Adipose tissue (tissue), 3 donors: Measurements from ENCODE around the gene SLC6A12. TPM values are rescaled to one million over a fixed set of nuclear protein-coding genes. Genes with fewer than 3 reads are reported as not detected.
"Not testable (repeated sequence)": the region's sequence is repeated elsewhere in the genome, so short reads cannot be mapped to it uniquely, and the experiment has no call there.

Experiments used
- H3K27ac ChIP-seq: one replicate; pipeline ENCODE4 v1.5.1; 2013; ENCODE audit warnings: low read depth, low read length
- WGBS, 3 donors: extraction: QIAGEN DNeasy Blood & Tissue Kit; methylation state at CpG; one replicate each; pipeline ENCODE4 v1.1.7; 2013; 5-methylcytosine and 5-hydroxymethylcytosine counted together
- polyA plus RNA-seq, 3 donors: library from polyadenylated mRNA; stranded (reverse); fragments of 200-250 nt; gene quantifications; one replicate each; pipeline ENCODE4 v1.2.3, GENCODE V29; 2013
- donor health status: healthy with polysubstance abuse.
- donor health status: Bipolar disorder and iron deficiency.
- donor health status: healthy.

Gene SLC6A12
- polyA plus RNA-seq, 3 donors = 0.16 to 1.0 (median 0.34) TPM

DNA sequence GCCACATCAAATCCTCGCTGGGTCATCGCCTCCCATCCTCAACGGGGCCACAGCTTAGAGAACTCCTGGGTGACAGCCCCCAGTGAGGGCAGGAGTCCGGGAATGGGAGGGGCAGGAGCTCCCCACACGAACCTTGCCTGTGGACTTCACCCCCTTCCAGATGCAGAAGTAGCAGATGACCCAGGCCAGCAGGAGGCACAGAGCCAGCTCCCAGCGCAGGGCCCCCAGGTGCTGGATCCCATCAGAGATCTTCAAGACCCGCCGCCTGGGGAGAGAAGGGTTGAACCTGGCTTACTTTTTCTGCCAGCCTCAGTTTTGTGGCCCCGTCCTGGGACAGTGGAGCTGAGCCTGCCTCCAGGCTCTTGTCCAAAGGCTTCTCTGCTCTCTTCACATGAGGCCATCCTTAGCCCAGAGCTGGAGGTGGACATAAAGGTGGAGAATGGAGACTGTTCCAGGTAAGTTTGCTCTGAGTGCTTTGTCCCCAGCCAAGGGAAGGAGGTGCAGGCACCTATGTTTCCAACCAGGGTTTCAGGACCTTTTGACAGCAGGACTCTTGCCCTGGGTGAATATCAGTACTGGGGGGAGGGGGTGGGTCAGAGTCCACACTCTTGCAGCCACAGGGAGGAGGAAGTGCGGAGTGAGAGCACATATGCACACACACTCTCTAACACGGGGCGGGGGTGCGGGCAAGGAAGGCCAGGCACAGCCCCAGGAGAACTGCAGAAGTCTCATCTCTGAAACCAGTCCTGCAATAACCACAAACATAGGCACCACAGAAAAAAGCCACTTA, 23.3 kb upstream of the SLC6A12 start:
- 73 to 91% (median 85%) methylated on average over 11 to 13 of the region's 13 CpGs for WGBS, 3 donors
- no peak overlapping the region for H3K27ac ChIP-seq

DNA sequence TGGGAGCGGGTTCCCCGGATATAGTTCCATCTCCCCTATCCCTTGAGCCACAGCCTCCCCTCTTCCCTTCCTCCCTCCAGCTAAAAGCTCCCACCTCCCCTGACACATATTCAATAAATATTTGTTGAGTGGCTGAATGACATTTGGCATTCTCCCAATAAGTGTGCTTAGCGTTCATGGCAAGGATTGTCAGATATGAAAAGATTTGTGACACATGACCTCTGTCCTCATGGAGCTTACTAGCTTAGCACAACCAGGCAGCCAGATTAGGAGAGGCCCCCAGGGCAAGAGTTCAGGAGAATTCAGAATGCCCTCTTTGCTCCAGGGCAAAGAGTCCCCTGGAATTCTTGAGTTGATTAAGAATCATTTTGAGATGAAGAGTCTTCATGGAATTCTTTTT, 22.5 kb upstream of the SLC6A12 start:
- WGBS, 3 donors = 71 to 87% (median 80%) methylated on average over 3 of the region's 3 CpGs
- H3K27ac ChIP-seq = no peak overlapping the region

DNA sequence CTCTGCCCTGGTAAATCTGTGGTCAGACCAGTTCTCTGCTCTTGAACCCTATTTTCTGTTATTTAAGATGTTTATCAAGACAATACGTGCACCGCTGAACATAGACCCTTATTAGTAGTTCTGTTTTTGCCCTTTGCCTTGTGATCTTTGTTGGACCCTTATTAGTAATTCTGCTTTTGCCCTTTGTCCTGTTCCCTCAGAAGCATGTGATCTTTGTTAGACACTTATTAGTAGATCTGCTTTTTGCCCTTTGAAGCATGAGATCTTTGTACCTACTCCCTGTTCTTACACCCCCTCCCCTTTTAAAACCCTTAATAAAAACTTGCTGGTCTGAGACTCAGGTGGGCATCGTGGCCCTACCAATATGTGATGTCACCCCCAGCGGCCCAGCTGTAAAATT, 22.0 kb upstream of the SLC6A12 start:
- WGBS, 3 donors = 82 to 85% (median 84%) methylated on average over 4 of the region's 4 CpGs
- H3K27ac ChIP-seq = not testable (repeated sequence)

DNA sequence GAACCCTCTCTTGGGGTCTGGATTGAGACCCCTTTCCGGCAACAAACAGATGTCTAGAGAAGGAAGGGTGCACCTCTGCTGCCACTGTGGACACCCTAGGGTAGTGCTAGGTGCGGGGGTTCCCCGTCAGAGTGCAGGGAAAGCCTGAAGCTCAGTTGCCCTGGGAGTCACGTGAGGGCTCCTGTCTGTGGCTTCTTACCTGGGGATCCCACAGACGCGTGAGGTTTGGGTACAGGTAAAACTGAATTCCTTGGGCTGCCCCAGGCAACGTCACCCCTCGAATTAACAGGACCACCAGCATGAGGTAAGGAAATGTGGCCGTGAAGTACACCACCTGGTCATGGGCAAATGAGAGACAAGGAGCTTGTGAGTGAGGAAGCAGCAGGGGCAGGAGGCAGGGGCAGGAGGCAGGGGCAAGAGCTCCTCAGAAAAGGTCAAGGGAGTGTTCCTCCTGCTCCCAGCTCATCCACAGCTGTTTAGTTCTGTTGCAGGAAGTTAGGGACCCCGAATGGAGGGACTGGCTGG, 21.0 kb upstream of the SLC6A12 start:
- H3K27ac ChIP-seq = no peak overlapping the region
- 94 to 95% (median 94%) methylated on average over 10 of the region's 10 CpGs for WGBS, 3 donors

DNA sequence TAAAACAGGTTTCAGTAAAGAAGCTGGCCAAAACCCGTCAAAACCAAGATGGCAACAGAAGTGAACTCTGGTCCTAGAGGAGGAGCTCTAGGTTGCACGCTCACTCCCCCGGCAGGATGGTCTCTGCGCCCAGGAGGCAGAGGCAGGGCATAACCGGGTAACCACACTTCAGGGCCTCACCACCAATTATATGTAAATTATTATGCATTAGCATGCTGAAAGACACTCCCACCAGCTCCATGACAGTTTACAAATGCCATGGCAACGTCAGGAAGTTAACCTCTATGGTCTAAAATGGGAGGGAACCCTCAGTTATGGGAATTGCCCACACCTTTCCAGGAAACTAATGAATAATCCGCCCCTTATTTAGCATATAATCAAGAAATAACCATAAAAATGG, 20.1 kb upstream of the SLC6A12 start:
- H3K27ac ChIP-seq = no peak overlapping the region
- WGBS, 3 donors = 77 to 84% (median 77%) methylated on average over 7 of the region's 7 CpGs

DNA sequence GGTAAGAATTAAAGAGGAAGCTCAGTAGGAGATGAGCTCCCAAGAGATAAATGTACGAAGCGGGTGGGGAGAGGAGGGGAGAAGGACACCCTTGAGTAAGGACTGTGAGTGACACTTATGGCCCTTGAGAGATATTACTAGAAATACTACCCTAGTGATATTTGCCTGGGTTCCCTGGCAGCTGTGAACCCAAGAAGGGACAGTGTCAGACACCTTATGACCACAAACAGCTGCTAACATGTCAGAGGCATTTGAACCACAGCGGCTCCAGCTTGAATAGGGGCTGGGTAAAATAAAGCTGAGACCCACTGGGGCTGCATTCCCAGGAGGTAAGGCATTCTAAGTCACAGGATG, 19.6 kb upstream of the SLC6A12 start:
- H3K27ac ChIP-seq = no peak overlapping the region
- 66 to 87% (median 71%) methylated on average over 3 of the region's 3 CpGs for WGBS, 3 donors

DNA sequence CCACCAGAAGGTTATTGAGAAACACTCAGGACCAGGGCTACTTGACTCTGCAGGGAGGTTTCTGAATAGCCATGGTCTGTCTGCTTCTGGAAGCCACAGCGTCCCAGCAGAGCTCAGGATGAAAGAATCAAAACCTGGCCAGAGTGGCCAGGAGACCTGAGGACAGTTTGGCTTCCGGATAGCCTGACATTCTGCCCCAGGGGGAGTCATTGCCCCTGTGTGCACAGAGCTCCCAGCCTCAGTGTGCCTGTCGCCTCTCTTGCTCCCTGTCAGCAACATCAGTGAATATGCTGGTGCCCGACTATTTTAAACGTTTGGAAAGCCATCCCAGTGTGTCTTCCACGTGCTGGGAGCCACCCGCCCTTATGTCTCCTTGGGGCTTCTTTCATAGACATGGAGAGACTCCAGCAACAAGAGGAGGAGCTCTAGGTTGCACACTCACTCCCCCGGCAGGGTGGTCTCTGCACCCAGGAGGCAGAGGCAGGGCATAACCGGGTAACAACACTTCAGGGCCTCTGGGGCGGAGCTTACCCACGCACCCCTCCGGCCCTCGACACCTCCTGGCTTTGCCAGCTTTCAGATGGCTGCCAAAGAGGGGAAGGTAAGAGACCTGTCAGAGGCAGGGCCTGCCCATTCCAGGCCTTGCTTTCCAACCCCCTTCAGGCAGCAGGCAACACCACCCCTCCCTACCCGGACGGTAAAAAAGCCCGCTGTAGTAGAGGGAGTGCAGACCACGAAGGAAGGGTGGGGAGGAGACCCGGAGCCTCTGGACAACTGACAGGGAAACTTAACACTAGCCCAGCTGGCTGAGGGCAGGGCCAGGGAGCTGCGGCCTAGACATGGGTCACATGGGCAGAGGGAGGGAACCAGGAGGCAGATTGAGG, 19.0 kb upstream of the SLC6A12 start:
- H3K27ac ChIP-seq = no peak overlapping the region
- 48 to 52% (median 50%) methylated on average over 18 to 19 of the region's 19 CpGs for WGBS, 3 donors

DNA sequence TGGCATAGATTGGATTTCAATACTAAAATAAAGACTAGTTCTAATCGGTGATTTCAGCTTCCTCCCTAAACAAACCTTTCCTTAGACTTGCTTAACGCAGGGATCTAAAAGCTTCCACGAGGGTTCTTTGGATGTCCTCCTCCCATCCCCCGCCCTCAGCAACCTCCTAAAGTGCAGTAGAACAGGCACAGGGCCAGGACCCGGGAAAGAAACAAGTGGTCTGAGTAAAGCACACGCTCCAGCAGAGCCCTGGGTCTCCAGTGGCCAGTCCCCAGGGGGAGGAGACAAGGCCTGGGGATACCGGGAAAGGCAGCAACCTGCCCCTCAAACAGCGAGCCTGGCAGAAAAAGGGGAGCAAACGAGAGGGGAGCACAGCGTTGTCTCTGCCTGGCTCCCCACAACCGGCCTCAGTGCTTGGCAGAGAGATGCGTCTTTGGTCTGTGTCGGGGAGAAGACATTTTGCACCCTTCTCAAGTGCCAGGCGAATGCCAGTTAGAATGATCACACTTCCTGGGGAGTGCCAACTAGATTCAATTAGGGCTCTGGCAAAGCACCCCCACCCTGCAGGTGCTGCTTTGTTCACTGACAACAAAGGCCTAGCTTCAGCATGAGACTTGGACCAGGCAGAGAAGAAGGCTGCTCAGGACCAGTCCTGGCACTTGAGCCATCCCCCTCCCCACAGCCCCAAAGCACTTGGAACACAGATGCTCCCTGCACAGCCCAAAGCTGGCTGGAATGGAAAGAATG, 17.1 kb upstream of the SLC6A12 start:
- WGBS, 3 donors = 52 to 67% (median 65%) methylated on average over 14 of the region's 14 CpGs
- H3K27ac ChIP-seq = no peak overlapping the region

DNA sequence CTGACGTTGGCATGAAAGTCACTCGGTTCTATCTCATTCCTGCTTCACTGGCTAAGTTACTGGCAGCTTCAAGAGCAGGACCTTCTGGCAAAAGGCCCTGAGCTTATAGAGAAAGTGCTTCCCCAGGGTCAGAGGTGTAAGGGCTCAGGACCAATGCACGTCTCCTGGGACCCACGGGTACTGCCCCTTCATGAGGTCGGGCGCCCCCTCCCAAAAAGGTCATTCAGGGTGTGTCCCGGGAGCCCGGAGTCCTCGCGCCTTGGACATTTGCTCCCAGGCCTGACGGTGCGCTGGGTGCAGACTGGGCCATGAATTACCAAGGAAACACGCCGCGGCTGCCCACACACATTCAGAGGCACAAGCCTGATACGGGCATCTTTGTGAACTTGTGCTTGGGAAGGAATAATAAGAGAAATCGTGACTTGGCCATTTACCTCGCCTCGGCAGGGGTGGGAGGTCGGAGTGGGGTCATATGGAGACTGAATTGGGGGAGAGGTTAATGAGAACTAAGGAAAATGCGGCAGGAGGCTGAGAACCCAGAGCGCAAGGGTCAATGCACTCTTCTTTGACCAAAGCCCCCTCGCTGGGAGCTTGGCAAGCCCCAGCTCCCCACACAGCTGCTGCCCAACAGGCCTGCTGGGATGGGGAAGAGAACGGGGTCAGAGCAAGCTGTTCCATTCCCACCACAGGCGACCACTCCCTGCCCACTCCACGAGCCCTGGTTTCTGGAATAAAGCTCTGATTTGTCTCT, 15.7 kb upstream of the SLC6A12 start:
- no peak overlapping the region for H3K27ac ChIP-seq
- 68 to 77% (median 73%) methylated on average over 26 of the region's 26 CpGs for WGBS, 3 donors

DNA sequence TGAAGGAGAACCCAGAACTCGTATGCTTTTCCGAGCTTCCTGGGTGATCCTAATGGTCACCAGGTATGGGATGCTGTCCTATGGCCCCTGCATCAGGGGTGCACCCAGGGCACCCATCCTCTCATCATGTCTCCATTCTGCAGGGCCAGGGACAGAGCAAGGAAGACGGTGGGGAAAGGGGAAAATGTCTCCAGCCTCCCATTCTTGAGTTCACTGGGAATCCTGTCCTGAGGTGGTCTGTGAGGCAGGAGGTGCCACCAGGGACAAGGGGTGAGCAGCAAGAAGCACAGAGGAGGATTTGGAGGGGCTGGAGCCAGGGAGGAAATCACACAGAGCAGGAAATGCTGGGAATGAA, 14.9 kb upstream of the SLC6A12 start:
- 70 to 83% (median 75%) methylated on average over 3 of the region's 3 CpGs for WGBS, 3 donors
- no peak overlapping the region for H3K27ac ChIP-seq

DNA sequence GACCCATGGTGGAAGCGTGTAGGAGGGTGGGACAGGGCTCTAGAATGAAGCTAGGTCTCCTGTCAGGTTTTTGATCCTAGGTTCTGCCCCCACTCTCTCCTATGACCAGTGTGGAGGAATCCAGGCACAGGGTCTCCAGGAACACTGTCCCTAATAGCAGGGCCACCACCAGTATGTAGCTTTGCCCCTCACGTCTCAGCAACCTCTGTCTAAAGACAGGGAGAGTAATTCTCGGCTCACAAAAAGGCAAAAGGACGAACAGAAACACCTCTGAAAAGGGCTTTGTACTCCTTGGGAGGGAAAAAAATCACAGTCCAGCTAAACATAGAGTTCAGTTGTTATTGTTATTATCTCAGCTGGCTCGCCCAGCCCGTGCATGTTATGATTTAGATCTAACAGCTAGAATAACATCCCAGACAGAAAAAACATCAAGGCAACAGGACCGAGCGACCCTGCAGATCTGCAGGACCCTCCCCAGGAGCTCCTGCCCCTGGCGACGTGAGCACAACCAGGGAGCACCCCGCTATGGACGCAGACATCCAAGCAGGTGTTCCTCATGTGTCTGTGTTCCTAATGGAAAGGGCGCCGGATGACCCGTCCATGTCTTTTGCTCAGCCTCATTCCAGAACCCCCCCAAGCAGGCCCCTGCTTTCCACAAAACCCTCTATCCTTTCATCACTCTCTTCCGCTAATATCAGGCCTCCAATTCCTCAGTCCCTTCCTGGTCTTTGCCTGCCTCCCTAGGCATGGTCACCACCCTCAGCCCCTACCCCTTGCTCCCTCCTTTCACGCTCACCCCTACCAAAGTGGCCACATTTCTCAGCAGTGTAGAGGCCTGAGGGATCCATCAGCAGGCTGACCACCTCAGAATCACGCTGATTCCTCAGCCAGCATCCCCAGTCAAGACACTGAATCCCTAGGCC, 14.2 kb upstream of the SLC6A12 start:
- H3K27ac ChIP-seq = no peak overlapping the region
- WGBS, 3 donors = 81 to 87% (median 83%) methylated on average over 18 of the region's 18 CpGs

DNA sequence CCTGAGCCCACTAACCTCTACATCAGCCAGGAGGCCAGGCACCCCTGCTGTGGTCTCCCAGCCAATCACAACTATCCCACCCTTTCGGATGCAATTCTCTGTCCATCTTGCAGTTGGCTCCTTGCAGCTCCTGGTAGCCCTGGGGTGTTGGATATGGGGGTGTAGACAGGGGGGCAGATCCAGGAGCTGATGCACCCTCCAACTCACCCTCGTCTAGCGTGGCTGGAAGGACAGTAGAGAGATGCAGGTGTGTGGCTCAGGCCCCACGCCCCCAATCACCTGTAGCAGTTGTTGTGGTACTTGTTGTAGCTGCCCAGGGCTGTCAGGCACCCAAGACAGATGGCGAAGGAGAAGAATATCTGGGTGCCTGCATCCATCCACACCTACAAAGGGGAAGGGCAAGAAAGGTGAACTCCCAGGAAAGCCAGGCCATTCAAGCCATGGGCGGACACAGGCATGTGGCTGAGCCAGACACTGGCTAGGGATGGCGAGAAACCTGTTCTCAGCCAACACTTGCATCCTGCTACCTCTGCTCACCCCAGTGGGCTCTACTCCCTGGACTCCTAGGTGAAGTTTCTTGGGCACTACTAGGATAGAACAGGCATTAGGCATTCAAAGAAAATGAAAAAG, 13.4 kb upstream of the SLC6A12 start:
- WGBS, 3 donors = 80 to 91% (median 85%) methylated on average over 7 of the region's 7 CpGs
- no peak overlapping the region for H3K27ac ChIP-seq

DNA sequence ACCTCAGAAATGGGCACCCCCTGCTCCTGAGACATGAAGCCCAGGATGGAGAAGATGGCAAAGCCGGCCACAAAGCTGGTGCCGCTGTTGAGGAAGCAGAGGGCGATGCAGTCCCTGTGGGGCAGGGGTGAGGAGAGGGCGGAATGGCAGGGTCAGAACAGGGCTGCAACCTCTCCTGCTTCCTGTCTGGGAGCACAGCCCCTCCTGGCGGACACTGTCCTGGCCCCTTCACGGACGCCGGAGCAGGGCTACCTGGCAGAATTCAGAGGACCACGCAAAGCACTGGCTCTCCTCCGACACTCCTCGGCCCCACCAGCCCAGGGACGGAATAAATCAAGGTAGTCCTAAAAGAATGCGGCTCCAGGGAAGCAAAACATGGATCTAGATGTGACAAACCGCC, 12.4 kb upstream of the SLC6A12 start:
- H3K27ac ChIP-seq = no peak overlapping the region
- 76 to 81% (median 78%) methylated on average over 14 of the region's 14 CpGs for WGBS, 3 donors

DNA sequence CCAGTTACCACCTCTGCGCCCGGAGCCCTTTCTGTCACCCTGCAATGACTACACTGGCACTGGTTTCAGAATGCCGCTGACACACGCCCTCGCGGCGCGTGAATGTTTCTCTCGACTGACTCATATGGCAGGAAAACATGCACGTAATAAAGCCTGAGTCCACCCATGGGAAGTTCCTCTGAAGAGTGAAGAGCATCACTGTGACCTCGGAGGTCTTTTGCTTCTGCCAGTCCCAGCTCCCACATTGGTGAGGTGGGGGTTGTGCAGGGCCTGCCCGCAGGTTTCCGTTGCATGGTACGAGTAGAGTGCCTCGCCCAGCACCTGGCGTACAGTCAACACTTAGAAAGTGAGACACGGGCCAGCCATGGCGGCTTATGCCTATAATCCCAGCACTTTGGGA, 11.1 kb upstream of the SLC6A12 start:
- H3K27ac ChIP-seq = no peak overlapping the region
- 91 to 92% (median 92%) methylated on average over 18 of the region's 18 CpGs for WGBS, 3 donors

DNA sequence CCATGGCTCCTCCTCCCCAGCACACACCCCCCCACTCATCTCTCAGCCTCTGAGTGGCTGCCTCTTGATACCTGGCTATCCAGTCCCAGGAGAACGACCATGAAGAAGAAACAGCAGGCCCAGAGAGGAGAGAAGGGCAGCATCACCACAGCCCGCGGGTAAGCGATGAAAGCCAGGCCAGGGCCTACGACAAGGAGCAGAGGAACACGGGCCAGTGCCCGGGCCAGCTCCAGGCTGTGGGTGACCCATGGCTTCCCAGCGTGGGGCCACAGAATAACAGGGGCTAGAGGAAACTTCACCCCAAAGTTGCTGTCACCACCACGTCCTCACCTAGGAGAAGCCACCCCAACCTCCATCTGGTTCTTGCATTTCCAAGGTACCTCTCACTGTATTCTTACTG, 10.4 kb upstream of the SLC6A12 start:
- 85 to 91% (median 89%) methylated on average over 9 of the region's 9 CpGs for WGBS, 3 donors
- no peak overlapping the region for H3K27ac ChIP-seq

DNA sequence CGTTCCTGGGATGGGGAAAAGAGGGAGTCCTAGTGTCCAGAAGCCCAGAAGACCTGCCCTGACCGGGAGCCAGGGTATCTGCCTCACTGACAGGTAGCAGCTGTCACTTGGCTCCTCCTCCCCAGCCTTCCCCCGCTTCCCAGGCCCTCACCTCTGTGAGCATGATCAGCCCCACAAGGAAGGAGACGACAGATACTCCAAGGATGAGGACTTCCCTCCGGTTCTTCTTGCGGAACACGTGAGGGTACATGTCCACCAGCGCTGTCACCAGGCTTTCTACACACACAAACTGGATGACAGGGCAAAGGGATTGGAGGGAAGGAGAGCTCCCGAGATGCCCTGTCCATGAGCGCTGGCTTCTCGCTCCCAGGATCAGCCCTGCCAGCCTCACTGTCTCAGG, 9.9 kb upstream of the SLC6A12 start:
- WGBS, 3 donors = 80 to 84% (median 82%) methylated on average over 11 of the region's 11 CpGs
- H3K27ac ChIP-seq = no peak overlapping the region

DNA sequence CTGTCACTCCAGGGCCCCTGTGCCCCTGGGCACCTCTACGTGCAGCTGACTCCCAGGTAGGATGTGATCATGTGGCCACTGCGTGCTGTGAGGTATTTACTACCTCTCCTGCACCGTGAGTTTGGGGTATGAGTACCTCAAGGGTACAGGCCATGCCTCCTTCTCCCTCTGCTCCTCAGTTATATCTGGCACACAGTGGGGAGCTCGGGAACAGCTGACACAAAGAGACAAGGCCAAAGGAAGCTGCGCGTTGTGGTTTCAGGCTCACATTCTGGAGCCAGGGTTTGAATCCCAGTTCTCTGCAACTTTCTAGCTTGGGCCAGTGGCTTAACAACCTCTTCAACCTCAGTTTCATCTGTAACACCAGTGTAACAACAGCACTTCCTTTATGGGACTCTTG, 7.8 kb upstream of the SLC6A12 start:
- 82 to 83% (median 82%) methylated on average over 6 of the region's 6 CpGs for WGBS, 3 donors
- H3K27ac ChIP-seq = no peak overlapping the region
